Fibroblast of the aortic adventitia (primary cell): ENCODE data around the gene TRA2A. TPM values are rescaled to one million over a fixed set of nuclear protein-coding genes. Genes with fewer than 3 reads are reported as not detected.
"Not testable (repeated sequence)": the region's sequence is repeated elsewhere in the genome, so short reads cannot be mapped to it uniquely, and the experiment has no call there.

Source experiments
- DNase-seq: peaks from one replicate; pipeline ENCODE4 v3.0.0-alpha.2; 2010; ENCODE audit warnings: low read depth
- H3K4me3 ChIP-seq: 2 replicates; pipeline ENCODE4 v1.5.1; 2011; ENCODE audit warnings: low read depth, mild to moderate bottlenecking, control low read depth, low read length, moderate library complexity
- total RNA-seq: library from RNA; depleted of rRNA; stranded (reverse); fragments of >200 nt; gene quantifications from 2 replicates; pipeline ENCODE4 v1.2.3, GENCODE V29; 2012; ENCODE audit warnings: low replicate concordance
- TF ChIP-seq, protein P1 (sequence below): IDR thresholded peaks from 2 replicates; pipeline ENCODE4 v1.5.1; 2011; ENCODE audit warnings: mild to moderate bottlenecking, low read length, control low read depth, inconsistent platforms; ENCODE audit not compliant: insufficient read depth

Gene TRA2A
- total RNA-seq, 1 donor, result 48.0 TPM

DNA sequence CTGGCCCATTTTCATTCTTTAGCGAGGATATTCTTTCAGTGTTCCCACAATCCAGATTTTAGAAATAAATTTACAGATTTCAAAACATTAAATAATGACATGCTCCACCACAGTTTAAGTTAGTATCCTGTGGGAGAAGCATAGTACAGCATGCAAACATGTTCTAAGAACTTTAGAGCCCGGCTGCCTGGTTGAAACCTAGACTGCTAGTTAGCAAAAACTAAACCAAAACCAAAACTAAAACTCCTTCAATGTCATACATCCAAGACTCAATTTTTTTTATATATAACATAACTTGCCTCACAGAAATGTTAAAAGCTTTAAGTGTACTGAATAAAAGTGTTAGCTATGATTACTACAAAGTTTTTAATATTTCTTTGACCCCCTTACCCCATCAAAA, 17.0 kb downstream of the TRA2A start:
- no peak for DNase-seq
- TF ChIP-seq, protein P1, sequence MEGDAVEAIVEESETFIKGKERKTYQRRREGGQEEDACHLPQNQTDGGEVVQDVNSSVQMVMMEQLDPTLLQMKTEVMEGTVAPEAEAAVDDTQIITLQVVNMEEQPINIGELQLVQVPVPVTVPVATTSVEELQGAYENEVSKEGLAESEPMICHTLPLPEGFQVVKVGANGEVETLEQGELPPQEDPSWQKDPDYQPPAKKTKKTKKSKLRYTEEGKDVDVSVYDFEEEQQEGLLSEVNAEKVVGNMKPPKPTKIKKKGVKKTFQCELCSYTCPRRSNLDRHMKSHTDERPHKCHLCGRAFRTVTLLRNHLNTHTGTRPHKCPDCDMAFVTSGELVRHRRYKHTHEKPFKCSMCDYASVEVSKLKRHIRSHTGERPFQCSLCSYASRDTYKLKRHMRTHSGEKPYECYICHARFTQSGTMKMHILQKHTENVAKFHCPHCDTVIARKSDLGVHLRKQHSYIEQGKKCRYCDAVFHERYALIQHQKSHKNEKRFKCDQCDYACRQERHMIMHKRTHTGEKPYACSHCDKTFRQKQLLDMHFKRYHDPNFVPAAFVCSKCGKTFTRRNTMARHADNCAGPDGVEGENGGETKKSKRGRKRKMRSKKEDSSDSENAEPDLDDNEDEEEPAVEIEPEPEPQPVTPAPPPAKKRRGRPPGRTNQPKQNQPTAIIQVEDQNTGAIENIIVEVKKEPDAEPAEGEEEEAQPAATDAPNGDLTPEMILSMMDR, result no peak
- H3K4me3 ChIP-seq, result no peak overlapping the region

DNA sequence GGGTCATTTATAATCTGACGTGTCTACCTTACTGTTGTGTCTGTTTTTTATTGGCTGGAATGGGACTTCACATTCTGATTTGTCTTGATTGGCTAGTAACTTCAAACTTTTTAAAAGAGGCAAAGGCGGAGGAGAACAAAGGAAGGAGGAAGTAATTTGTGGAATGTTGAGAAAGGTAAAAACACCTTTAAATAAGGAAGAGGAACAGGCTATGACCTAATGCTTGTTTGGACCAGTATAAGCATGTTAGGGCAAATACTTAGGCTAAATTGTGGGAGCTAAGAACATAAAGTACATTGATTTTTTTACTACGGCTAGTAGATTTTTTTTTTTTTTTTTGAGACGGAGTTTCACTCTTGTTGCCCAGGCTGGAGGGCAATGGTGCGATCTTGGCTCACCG, 18.0 kb downstream of the TRA2A start:
- H3K4me3 ChIP-seq, DNase-seq: not testable (repeated sequence)

DNA sequence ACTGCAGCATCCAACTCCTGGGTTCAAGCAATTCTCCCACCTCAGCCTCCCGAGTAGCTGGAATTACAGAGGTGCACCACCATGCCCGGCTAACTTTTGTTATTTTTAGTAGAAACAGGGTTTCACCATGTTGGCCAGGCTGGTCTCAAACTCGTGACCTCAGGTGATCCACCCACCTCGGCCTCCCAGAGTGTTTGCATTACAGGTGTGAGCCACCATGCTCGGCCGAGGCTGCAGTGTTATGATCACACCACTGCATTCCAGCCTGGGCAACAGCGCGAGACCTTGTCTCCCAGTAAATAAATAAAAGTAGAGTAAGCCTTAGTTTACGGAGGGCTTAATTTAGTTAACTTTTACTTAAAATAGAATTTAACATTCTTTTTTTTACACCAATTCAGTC, 37.8 kb downstream of the TRA2A start:
- H3K4me3 ChIP-seq, result no peak overlapping the region
- TF ChIP-seq, protein P1, result no peak
- DNase-seq, result no peak

DNA sequence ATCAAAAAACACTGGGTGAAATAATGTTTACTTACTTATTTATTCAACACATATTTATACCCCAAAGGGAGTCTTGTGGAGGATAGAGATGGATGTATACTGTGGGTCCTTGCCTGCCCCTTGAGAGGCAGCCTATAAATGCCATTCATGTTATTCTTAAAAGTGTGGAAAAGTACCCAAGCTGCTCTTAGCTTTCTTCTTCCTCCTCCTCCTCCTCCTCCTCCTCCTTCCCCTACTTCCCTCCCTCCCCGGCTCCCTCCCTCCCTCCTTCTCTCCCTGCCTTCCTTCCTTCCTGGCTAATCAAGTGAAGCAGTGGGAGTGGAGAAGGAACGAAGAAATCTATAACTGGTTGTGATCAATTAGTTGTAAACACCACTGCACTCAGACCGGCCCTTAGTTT, 40.3 kb downstream of the TRA2A start:
- no peak for DNase-seq
- H3K4me3 ChIP-seq, result no peak overlapping the region
- TF ChIP-seq, protein P1, result no peak

DNA sequence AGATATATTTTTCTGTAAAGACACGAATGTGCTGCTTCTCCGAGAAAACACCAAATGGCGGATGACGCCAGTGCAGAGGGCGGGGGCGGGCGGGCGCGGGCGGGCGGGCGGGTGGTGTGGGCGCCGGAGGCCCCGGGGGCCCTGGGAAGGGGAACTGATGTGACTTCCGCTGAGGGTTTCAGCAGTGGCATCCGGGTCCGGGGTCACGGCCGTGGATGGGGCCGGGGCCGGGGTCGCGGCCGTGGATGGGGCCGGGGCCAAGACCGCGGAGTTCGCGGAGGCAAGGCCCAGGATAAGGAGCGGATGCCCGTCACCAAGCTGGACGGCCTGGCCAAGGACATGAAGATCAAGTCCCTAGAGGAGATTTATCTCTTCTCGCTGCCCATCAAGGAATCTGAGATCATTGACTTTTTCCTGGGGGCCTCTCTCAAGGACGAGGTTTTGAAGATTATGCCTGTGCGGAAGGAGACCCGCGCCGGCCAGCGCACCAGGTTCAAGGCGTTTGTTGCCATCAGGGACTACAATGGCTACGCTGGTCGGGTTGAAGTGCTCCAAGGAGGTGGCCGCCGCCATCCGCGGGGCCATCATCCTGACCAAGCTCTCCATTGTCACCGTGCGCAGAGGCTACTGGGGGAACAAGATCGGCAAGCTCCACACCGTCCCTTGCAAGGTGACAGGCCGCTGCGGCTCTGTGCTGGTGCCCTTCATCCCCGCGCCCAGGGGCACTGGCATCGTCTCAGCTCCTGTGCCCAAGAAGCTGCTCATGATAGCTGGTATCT, 41.2 kb downstream of the TRA2A start:
- peak overlapping the region; percentile 58 for H3K4me3 ChIP-seq
- TF ChIP-seq, protein P1, result no peak
- DNase-seq, result peak; percentile 34

DNA sequence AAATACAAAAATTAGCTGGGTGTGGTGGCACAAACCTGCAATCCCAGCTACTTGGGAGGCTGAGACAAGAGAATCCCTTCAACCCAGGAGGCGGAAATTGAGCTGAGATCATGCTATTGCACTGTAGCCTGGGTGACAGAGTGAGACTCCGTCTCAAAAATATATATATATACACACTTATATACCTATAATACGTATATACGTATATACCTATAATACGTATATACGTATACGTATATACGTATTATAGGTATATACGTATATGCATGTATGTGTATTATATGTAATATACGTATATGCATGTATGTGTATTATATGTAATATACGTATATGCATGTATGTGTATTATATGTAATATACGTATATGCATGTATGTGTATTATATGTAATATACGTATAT, 43.1 kb downstream of the TRA2A start:
- H3K4me3 ChIP-seq, DNase-seq: not testable (repeated sequence)

DNA sequence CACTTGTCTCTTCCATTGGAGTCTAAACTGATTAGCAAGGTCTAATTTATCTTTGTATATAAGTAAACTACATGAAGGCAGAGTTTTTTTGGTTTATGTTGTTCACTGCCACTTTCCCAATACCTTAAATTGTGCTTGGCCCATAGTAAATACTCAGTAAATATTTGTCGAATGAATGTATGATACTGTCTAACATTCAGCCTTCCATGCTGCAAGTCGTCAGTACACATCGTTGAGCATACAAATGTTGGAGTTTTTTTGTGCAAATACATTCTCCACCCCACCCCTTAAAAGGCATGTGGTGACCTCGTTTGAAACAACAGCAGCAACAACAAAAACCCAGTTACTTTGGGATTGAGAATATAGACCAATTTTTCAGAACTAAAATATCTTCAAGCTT, 44.1 kb downstream of the TRA2A start:
- DNase-seq, result no peak
- TF ChIP-seq, protein P1, result no peak
- no peak overlapping the region for H3K4me3 ChIP-seq
